22Rv1 (cell line): ENCODE data around the gene GOLGA2.
"Not testable (repeated sequence)": the region's sequence is repeated elsewhere in the genome, so short reads cannot be mapped to it uniquely, and the experiment has no call there.

Experiments
- H3K27ac ChIP-seq: fragments of 450-650 bp; 2 replicates; pipeline ENCODE4 v1.5.1; 2017
- CTCF ChIP-seq: fragments of 450-650 bp; IDR thresholded peaks from 2 replicates; pipeline ENCODE4 v1.5.1; 2017; ENCODE audit warnings: mild to moderate bottlenecking
- ZFX ChIP-seq: fragments of 450-650 bp; IDR thresholded peaks from 2 replicates; pipeline ENCODE4 v1.6.1; 2017; ENCODE audit warnings: antibody characterized with exemption, borderline replicate concordance

GOLGA2 gene

DNA sequence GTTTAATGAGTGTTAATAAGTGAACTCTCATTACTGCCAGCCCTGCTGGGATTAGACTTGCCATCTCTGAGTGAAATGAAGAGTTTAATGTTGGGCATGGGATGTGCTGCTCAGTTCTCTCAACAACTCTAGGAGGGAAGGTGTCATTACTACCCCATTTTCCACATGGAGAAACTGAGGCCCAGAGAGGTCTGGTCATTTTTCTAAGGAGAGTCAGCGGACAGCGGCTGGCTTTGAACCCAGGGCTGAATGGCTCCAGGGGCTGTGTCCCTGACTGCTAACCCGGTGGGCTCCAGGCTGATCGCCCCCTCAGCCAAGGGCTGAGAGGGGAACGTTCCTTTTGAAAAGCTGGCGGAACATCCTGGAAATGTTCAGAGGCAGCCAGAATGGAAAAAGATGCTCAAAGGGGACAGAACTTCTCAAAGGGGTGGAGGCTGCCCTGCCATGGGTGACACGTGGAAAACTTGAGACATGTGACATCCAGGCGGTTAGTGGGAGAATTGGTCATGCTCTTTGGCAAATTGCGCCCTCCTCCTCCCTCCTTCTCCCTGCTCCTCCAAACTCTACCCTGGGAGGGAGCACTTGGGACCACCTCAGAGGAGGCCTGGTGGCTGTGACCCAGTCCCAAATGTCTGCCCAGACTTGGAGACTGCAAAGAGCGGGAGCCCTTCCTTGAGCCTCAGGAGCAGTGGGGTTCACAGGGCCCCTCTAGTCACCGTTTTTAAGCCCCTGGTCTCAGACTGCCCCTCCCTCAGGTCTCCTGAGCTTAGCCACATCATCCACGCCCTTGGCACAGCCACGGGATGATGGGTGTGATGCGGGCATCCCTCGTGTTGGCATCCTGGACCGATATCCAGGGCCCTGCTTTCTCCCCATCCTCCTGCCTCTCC is 43.9 kb downstream of the GOLGA2 start:
- no peak for TF ChIP-seq ZFX
- TF ChIP-seq CTCF: no peak
- no peak overlapping the region for H3K27ac ChIP-seq

DNA sequence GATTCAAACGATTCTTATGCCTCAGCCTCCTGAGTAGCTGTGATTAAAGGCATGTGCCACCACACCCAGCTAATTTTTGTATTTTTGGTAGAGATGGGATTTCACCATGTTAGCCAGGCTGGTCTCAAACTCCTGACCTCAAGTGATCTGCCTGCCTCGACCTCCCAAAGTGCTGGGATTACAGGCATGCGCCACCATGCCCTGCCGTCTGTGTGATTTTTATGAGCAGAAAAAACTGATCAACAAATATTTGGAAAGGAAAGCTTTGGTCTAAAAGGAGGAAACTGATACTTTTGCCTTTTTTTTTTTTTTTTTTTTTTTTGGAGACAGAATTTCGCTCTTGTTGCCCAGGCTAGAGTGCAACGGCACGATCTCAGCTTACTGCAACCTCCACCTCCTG is 44.9 kb downstream of the GOLGA2 start:
- H3K27ac ChIP-seq: not testable (repeated sequence)

GRCh38 chr9:128226412-128226801 is 49.4 kb downstream of the GOLGA2 start:
- no peak for TF ChIP-seq CTCF
- TF ChIP-seq ZFX: no peak
- no peak overlapping the region for H3K27ac ChIP-seq

- TF ChIP-seq ZFX: no peak
- TF ChIP-seq CTCF: no peak
- H3K27ac ChIP-seq: no peak overlapping the region
These were observed 49.9 kb downstream of the GOLGA2 start for GRCh38 chr9:128225770-128226411.

GRCh38 chr9:128224877-128225276 is 50.9 kb downstream of the GOLGA2 start:
- no peak overlapping the region for H3K27ac ChIP-seq
- TF ChIP-seq CTCF (no peak), ZFX (no peak)

DNA sequence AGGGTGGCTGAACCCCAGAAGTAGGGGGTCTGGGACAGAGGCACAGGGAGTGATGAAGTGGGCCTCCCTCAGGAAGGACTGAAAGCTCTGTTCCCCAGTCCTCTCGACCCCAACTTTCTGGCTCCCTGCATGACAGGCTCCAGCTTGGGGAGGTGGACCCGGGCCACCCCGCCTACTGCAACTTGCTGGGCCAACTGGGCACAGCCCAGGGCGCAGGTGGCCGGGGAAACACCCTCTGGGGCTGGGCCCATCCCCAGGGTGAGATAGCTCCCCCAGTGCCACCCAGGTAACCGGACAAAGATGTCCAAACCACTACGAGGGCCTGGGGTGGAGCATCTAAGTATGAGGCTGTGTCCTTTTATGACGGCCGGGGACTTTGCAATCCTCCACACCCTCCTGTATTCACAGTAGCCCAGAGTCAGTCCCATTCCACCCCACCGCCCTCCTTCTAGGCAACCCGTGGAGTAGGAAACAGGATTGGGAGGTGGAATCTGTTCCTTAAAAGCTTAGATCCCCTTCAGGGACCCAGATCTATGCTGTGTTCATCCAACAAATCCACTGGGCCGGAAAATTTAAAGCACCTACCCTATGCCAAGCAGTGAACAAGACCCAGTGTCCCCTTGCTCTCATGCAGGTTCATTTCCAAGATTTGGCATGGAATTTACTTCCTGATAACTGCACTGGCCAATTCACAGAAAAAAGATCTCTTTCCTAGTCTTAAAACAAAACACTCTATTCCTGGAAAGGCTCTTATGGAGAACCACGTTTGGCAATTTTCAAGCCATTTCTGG is 52.7 kb downstream of the GOLGA2 start:
- H3K27ac ChIP-seq: no peak overlapping the region
- TF ChIP-seq CTCF (no peak), ZFX (no peak)

DNA sequence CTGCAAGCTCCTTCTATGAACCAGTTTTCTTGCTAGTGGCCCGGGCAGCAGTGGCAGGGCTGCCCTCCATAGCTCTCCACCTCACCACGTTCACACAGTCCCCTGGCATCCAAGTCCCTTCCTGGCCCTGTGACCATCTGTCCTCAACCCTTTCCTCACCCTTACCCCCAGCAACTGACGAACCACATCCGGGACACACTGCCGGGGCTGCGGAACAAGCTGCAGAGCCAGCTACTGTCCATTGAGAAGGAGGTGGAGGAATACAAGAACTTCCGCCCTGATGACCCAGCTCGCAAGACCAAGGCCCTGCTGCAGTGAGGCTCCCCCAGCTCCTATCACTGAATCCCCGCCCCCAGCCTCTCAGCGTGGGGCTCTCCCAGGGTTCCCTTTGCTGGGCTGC is 53.8 kb downstream of the GOLGA2 start:
- H3K27ac ChIP-seq: no peak overlapping the region
- TF ChIP-seq CTCF (no peak), ZFX (no peak)
